Neutrophil (primary cell): ENCODE results near the gene ZIM2.

Experiments used
- H3K27ac ChIP-seq: fragments of 200-600 bp; sonication (generic); 2 replicates; pipeline ENCODE4 v1.5.1; 2016; ENCODE audit warnings: mild to moderate bottlenecking, moderate library complexity
- H3K27me3 ChIP-seq: fragments of 200-600 bp; sonication (generic); 2 replicates; pipeline ENCODE4 v1.6.0; 2016; ENCODE audit warnings: mild to moderate bottlenecking
- H3K36me3 ChIP-seq: fragments of 200-600 bp; sonication (generic); 2 replicates; pipeline ENCODE4 v1.5.1; 2017
- H3K4me1 ChIP-seq, 2 experiments: fragments of 200-600 bp in 1 of 2; sonication (generic) in 1 of 2; 1 replicate in 1 of 2; 2 replicates in 1 of 2; pipeline versions ENCODE4 v1.5.1 to v1.6.1; 2013 to 2016; ENCODE audit warnings: low read depth in 1 of 2, low read length in 1 of 2, mild to moderate bottlenecking in 1 of 2, moderate library complexity in 1 of 2; ENCODE audit not compliant: control insufficient read depth in 1 of 2, insufficient read depth in 1 of 2
- H3K4me3 ChIP-seq, 2 experiments: fragments of 200-600 bp in 1 of 2; sonication (generic) in 1 of 2; 1 replicate in 1 of 2; 2 replicates in 1 of 2; pipeline ENCODE4 v1.5.1; 2013 to 2016; ENCODE audit warnings: low read depth in 1 of 2, low read length in 1 of 2, mild to moderate bottlenecking in 1 of 2, moderate library complexity in 1 of 2
- H3K9me3 ChIP-seq: fragments of 200-600 bp; sonication (generic); 2 replicates; pipeline ENCODE4 v1.5.1; 2016
- CTCF ChIP-seq: fragments of 200-600 bp; sonication (generic); IDR thresholded peaks from 2 replicates; pipeline ENCODE4 v1.5.1; 2016; ENCODE audit warnings: antibody characterized with exemption

The ZIM2 gene

GRCh38 chr19:56875717-56876116, 35.2 kb upstream of the ZIM2 start:
- no peaks in the 10 kb centered on the region for H3K27me3 ChIP-seq
- TF ChIP-seq CTCF, result no peak
- H3K27ac ChIP-seq, result no peak overlapping the region
- H3K9me3 ChIP-seq, result peaks cover 11% of the 10 kb centered on the region
- no peak overlapping the region for H3K4me3 ChIP-seq
- H3K36me3 ChIP-seq, result no peaks in the 10 kb centered on the region
- H3K4me1 ChIP-seq, result no peaks in the 10 kb centered on the region

- no peak overlapping the region for H3K4me3 ChIP-seq
- no peaks in the 10 kb centered on the region for H3K36me3 ChIP-seq
- no peaks in the 10 kb centered on the region for H3K27me3 ChIP-seq
- H3K9me3 ChIP-seq, result peaks cover 4% of the 10 kb centered on the region
- no peaks in the 10 kb centered on the region for H3K4me1 ChIP-seq
- no peak for TF ChIP-seq CTCF
- no peak overlapping the region for H3K27ac ChIP-seq
Measured at GRCh38 chr19:56874530-56874929, 34.0 kb upstream of the ZIM2 start.

DNA sequence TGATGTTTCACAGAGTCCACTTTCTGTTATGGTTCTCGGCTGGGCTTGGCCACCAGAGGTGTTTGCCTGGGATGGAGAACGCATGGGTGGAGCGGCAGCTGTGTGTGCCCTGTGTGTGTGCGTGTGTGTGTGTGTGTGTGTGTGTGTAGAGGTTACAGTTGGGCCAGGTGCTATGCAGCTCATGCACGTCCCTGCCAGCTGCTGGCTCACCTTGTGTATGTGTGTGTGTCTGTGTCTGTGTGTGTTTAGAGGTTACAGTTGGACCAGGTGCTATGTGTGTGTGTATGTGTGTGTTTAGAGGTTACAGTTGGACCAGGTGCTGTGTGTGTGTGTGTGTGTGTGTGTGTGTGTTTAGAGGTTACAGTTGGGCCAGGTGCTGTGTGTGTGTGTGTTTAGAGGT, 33.0 kb upstream of the ZIM2 start:
- Histone ChIP-seq H3K9me3 (peaks cover 4% of the 10 kb centered on the region), H3K4me1 (no peaks in the 10 kb centered on the region), H3K4me3 (no peak overlapping the region), H3K27me3 (no peaks in the 10 kb centered on the region), H3K36me3 (no peaks in the 10 kb centered on the region), H3K27ac (no peak overlapping the region)
- no peak for TF ChIP-seq CTCF

DNA sequence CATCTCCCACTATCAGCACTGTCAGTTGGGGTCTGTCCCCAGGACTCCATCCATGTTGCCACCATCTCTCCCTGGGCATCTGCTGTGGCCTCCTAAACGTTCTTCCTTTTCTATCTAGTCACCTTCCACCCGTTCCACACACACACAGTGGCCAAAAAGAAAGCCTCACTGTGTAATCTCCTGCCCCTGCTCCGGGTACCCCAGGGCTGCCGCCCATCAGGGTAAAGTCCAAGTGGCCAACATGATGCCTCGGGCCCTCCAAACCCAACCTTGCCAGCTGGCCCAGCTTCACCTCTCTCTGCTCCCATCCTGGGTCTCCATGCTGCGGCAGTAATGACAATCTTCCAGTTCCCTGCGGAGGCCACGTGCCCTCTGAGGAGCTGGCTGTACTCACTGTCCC, 29.4 kb upstream of the ZIM2 start:
- Histone ChIP-seq H3K27me3 (no peaks in the 10 kb centered on the region), H3K9me3 (peaks cover 4% of the 10 kb centered on the region), H3K4me3 (no peak overlapping the region), H3K36me3 (no peaks in the 10 kb centered on the region), H3K27ac (no peak overlapping the region), H3K4me1 (no peaks in the 10 kb centered on the region)
- no peak for TF ChIP-seq CTCF

GRCh38 chr19:56868446-56868845, 27.9 kb upstream of the ZIM2 start:
- Histone ChIP-seq H3K4me1 (no peaks in the 10 kb centered on the region), H3K27ac (no peak overlapping the region), H3K9me3 (peaks cover 12% of the 10 kb centered on the region), H3K36me3 (no peaks in the 10 kb centered on the region), H3K4me3 (no peak overlapping the region), H3K27me3 (no peaks in the 10 kb centered on the region)
- no peak for TF ChIP-seq CTCF

- TF ChIP-seq CTCF, result no peak
- H3K27ac ChIP-seq, result no peak overlapping the region
- H3K4me3 ChIP-seq, result no peak overlapping the region
- H3K4me1 ChIP-seq, result no peaks in the 10 kb centered on the region
- H3K9me3 ChIP-seq, result peaks cover 9% of the 10 kb centered on the region
- no peaks in the 10 kb centered on the region for H3K27me3 ChIP-seq
- H3K36me3 ChIP-seq, result no peaks in the 10 kb centered on the region
Measured at GRCh38 chr19:56866538-56866937, 26.0 kb upstream of the ZIM2 start.
